Tongue (tissue), 2 donors: ENCODE results near the gene ARHGAP6. TPM values are rescaled to one million over a fixed set of nuclear protein-coding genes. Genes with fewer than 3 reads are reported as not detected.

ENCODE experiments used
- DNase-seq: peaks from one replicate; pipeline ENCODE4 v3.0.0-alpha.2; 2015
- total RNA-seq: library from RNA; depleted of rRNA; stranded (reverse); fragments of >200 nt; gene quantifications from one replicate; pipeline ENCODE4 v1.2.3, GENCODE V29; 2014

ARHGAP6 gene
- total RNA-seq, 1 donor from 2014 or later = 9.2 TPM

- no peak for DNase-seq
Measured at GRCh38 chrX:11462136-11462535, 203.6 kb downstream of the ARHGAP6 start.

DNA sequence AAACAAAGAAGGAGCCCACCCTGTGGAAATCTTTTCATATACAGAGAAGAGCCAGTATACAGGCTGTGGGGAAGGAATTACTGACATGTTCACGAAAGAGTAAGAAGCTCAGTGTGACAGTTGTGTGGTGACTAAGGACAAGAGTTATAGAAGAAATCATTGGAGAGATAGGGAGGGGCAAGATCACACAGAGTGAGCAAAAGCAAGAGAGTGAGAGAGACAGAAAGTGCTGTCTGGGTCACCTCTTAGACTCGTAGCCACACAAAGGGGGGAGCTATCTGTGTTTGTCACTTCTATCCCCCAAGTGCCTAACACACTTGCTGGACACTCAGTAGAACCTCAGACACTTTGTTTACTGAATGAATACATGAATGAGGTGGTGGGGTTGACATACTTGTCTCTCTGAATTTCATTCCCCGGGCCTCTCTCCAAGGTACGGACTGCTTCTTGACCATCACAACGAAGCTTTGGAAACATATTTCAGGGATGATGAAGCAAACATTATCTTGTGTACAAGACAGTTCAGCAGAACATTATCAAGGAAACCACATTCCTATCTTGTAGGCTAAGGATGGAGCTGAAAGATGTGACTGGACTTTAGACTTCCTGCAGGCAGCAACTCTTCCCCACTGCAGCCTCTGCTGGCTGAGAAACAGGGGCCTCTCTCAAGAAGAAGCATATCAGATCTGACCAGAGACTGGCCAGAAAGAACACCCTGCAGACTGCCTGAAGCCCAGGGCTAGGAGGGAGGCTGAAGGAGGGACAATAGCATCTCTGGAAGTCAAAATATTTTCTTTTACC is 204.3 kb downstream of the ARHGAP6 start:
- no peak for DNase-seq

- DNase-seq = no peak
Measured at GRCh38 chrX:11460347-11460746, 205.4 kb downstream of the ARHGAP6 start.

GRCh38 chrX:11458170-11458569 is 207.6 kb downstream of the ARHGAP6 start:
- peak; percentile 57 for DNase-seq

DNA sequence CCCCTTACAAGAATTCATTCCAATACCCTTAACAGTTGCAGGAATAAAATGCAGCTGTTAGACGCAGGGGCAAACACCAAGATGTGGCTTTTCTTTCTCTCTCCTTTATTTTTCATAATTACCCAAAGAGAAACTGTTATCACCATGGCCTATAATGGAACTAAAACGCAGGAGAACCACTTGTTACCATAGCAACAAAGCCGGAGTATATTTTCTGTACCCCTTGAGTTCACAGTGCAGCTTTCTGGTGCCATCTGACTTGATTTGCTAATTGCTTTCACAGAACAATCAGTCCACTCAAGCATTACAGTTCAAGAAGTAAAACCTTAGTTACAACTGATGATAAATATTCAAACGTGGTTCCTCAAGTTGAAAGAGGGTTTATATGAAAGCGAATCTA is 214.6 kb downstream of the ARHGAP6 start:
- DNase-seq = no peak

GRCh38 chrX:11450354-11450753 is 215.4 kb downstream of the ARHGAP6 start:
- no peak for DNase-seq

- no peak for DNase-seq
Measured at GRCh38 chrX:11449613-11450012, 216.1 kb downstream of the ARHGAP6 start.

DNA sequence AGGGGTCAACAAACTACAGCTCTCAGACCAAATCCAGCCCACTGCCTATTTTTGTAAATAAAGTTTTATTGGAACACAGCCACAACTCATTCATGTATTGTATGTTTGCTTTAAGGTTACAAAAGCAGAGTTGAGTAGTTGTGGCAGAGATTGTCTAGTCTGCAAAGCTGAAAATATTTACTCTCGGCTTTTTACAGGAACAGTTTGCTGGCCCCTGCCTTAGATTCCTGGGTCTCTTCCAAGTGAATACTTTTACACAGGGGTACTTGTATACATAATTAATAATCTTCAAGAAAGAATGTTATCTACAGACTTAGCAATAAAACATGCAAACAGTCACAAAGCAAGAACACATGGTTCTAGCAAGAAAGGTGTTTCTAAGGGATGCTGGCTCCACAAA is 218.3 kb downstream of the ARHGAP6 start:
- no peak for DNase-seq

DNA sequence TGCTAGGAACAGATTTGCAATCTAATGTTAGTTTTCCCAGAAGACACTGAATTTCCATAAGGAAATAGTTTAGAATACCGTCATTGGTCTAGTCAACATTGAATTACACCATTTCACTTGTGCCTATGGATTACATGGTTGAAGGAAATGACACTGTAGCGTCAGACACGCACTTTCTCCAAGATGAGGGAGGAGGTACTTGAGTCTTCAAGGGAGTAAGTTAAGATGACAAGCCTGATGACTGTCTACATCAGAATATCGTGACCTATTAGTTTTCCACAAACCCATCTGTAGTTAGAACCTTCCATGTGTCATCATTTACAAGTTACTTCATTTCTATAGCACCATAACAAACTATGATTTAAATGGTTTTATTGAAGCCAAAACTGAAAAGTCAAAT is 218.8 kb downstream of the ARHGAP6 start:
- no peak for DNase-seq

DNA sequence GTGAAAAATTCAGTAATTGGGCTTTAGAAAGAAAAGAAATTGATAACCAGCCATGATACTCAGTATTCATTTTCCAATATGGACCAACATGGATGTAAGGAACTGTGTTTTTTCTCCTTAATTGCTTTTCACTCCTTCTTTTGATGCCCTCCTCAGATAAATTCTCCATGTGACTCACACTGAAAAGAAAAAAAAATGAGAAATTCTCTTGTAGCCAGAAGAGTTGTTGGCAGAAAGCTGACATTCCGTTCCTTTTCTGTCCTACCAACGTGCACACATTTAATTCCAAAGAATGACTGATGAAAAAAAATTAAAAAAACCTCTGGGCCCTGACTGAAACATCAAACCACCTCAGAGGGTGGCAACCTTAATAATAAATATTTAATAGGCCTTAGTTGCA is 219.4 kb downstream of the ARHGAP6 start:
- DNase-seq = no peak

GRCh38 chrX:11445540-11445939 is 220.2 kb downstream of the ARHGAP6 start:
- no peak for DNase-seq

DNA sequence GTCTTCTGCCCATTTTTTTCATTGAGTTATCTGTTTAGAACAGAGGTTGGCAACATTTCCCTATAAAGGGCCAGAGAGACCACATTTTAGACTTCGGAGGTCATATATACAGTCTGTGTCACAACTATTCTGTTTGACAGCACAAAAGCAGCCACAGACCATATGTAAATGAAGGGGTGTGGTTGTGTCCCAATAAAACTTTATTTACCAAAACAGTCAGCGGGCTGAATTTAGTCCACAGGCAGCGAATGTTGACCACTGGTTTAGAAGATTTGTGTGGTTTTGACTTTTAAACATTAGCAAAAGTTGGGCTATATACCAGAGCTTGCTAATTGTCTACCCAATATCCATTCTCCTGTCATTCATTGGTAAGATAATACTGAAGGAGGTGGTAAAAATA is 221.7 kb downstream of the ARHGAP6 start:
- no peak for DNase-seq

- no peak for DNase-seq
Measured at GRCh38 chrX:11439846-11440245, 225.9 kb downstream of the ARHGAP6 start.

DNA sequence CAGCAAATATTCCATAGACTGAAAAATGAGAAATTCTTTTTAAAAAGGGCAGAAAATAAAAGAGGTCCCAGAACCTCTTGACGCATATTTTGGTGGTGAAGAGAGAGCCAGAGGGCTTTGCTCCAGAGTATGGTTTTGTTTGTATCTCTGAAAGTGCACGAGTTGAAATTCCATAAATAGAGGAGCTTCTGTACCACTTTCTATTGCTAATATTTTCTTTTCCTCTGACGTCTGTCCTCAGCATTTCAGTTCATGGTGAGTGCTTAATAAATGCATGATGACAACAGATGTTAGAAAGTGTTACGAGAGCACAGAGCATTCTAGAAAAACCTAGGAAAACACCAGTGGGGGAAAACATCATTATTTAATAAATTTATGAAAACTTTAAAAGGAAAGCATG is 227.0 kb downstream of the ARHGAP6 start:
- DNase-seq = no peak

DNA sequence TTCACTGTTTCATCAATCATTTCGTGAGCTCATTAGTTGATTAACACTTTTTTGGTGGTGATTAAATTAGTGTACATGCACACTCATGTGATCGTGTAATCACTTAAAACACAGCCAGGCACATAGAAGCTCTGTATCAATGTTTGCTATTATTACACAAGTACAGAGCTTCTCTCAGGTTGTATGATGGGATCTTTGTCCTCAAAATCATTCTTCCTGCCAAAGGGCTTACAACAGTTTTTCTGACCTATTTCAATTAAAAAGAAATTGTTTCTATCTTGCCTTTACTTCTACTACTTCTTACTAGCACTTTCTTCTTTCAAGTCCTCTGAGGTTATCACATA is 227.4 kb downstream of the ARHGAP6 start:
- no peak for DNase-seq

GRCh38 chrX:11437642-11438379 is 227.9 kb downstream of the ARHGAP6 start:
- DNase-seq = peak; percentile 40

DNA sequence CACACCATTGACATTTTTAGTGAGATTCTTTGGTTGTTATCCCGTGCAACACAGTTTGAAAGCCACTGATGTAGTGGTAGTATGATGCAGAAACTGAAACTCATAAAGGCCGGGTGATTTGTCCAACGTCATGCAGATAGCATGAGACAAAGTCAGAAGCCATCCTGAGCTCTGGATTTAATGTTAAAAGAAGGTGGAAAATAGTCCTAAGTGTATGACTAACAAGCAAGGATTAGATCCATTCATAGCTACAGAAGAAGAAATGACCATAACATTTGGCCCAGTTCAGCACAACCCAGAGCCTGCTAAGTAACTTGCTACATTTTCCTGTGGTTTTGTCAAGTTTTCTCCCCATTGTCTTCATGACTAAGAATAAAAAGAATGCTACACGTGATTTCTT is 230.2 kb downstream of the ARHGAP6 start:
- DNase-seq = no peak

GRCh38 chrX:11434607-11435006 is 231.1 kb downstream of the ARHGAP6 start:
- no peak for DNase-seq

DNA sequence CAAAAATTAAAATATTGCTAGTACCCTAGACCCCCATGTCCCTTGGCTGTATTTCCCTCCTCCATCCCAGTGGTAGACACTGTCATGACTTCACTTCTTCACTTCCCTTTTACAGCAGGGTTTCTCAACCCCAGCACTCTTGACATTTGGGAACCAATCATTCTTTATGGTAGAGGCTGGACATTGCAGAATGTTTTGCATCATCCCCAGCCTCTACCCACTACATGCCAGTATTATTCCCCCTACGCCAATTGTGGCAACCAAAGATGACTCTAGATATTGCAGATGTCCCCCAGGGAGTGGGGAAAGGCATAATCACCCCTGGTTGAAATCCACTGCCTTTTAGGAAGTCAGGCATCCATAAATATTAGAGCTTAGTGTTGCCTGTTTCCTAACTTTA is 233.9 kb downstream of the ARHGAP6 start:
- DNase-seq = no peak

- no peak for DNase-seq
Measured at GRCh38 chrX:11430271-11430670, 235.4 kb downstream of the ARHGAP6 start.

- DNase-seq = no peak
Measured at GRCh38 chrX:11429538-11430085, 236.1 kb downstream of the ARHGAP6 start.

DNA sequence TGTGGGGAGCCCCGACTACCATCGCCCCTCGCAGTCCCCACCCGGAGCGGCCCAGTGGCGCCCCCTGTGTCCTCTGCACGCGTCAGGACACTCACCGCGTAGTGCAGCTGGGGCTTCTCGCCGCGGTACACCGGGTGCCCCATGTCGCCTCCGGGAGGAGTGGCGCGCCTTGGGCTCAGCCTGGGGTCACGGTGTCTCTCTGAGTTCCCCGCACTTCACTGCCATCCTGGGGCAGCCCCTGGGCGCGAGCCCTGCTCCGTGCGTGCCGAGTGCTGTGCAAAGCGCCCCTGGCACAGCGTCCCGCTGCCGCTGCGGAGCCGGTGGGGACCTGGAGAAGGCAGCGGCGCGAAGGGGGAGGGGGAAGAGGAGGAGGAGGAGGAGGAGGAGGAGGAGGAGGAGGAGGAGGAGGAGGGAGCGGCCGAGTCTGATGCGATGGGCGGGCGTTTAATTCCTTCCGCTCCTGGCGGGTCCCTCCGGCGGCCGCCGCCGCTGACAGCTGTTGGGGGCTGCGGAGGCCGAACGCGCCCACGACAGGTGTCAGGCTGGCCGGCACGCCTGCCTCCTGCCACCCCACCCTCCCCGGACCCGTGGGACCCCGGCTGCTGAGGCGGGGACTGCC is 238.2 kb downstream of the ARHGAP6 start:
- peak; percentile 69 for DNase-seq
